GM19452 (cell line): ENCODE results near the gene UGGT1.
A peak's percentile ranks its signal among the peaks of the same experiment; 100 is the strongest.
"Not testable (repeated sequence)": the region's sequence is repeated elsewhere in the genome, so short reads cannot be mapped to it uniquely, and the experiment has no call there.

Experiments used
- ATAC-seq: cut with Tn5 transposase; IDR thresholded peaks from one replicate; pipeline ENCODE4 v1.9.1; 2021; ENCODE audit not compliant: unreplicated experiment

Gene UGGT1

DNA sequence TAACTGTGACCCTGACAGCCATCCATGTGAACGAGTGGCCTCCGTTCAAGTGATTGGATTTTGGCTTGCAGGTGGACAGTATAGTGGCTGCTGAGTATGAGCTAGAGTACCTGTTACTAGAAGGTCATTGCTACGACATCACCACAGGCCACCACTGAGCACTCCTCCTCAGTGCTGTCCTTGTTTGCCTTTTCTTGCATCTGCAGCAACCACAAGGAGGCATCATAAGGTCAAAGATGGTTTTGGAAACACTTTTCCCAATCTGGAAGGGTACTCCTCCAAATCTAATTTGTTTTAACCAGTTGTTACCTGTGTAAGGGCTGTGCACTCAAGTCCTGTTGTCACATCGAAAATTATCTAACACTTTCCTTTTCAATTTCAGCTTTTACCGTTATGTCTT, 81.2 kb downstream of the UGGT1 start:
- no peak for ATAC-seq

- ATAC-seq, result not testable (repeated sequence)
Observed at GRCh38 chr2:128174067-128174466, 83.1 kb downstream of the UGGT1 start.

- no peak for ATAC-seq
Observed at GRCh38 chr2:128177315-128177714, 86.3 kb downstream of the UGGT1 start.

GRCh38 chr2:128178149-128178649, 87.2 kb downstream of the UGGT1 start:
- ATAC-seq, result no peak

DNA sequence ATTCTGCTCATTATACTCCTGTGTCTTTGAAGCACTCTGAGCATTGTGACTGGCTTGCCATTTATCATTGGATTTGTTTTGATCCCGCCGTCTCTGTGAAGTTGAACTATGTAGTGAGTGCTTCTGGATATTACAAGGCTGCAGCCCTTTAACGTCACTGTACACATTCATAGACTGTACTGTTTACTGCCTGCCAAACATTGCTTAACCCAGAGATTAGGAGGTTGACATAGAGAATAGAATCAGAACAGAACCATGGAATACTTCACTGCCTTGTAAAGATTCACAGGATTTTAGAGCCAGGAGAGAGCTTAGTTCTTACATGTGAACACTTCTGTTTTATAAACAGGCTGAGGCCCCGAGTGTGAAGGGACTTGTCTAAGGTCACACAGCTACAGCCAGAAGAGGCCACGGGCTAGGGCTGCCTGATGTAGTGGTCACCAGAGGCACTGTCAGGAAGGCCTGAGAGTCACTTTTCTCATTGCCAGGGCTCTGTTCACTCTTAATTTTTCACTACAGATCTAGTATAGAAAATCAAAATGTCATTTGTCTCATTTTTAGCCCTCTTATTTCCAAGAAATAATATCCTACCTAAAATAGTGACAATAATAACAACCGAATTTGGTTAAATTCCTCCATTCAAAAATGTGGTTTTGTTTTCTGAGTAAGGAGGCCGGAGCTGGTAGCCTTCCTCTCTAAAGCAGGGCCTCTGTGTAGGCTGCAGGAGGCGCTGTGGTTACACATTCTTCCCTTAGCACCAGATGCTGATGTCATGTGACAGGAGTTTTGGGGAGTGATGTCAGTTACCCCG, 87.9 kb downstream of the UGGT1 start:
- ATAC-seq, result no peak

DNA sequence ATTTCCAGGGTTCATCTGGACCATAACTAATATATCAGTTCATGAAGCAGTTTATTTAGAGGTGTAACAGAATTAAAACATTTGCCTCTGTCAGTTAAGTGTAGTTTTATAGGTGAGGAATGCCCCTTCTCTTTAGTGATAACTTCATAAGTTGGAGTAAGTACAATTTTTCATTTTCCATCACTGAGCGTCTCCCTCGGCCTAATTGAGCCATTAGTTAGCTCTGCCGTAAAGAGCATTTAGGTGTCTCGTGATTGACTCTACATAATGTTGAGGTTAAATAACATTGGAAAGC, 88.4 kb downstream of the UGGT1 start:
- ATAC-seq, result no peak

DNA sequence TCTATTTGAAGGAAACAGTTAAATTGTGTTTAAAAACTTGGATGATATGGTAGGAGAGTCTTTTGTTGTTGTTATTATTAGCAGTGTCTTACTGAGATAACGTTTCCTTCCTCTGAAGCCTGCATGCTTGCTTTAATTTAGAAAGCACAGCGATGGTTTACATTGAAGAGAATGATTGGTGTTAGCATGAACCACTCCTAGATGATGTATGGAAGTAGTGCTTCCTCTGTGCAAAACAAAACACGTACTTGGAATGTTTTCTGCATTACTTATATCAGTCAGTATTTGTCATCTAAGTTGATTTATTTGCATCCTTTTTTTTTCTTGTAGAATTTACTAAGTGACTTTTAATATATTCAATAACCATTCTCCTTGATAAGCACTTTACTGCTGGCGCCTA, 89.0 kb downstream of the UGGT1 start:
- no peak for ATAC-seq

DNA sequence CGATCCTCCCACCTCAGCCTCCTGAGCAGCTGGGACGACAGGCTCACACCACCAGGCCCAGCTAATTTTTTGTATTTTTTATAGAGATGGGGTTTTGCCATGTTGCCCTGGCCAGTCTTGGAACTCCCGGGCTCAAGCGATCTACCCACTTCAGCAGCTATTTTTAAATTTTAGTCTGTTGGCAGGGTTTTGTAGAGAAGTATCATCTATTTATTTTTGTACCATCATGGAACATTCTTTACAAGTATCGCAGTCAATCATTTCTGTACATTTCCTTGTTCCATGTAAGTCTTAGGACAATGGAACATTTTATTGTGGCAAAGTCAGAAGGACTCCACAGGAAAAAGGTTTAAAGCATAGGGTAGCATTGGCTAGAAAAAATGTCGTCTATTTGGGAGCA, 94.6 kb downstream of the UGGT1 start:
- ATAC-seq, result no peak

GRCh38 chr2:128187032-128187654, 96.1 kb downstream of the UGGT1 start:
- ATAC-seq, result no peak

- no peak for ATAC-seq
Observed at GRCh38 chr2:128195435-128195984, 104.5 kb downstream of the UGGT1 start.

- no peak for ATAC-seq
Observed at GRCh38 chr2:128196026-128196425, 105.0 kb downstream of the UGGT1 start.

- peak; percentile 53 for ATAC-seq
Observed at GRCh38 chr2:128196471-128196931, 105.5 kb downstream of the UGGT1 start.

DNA sequence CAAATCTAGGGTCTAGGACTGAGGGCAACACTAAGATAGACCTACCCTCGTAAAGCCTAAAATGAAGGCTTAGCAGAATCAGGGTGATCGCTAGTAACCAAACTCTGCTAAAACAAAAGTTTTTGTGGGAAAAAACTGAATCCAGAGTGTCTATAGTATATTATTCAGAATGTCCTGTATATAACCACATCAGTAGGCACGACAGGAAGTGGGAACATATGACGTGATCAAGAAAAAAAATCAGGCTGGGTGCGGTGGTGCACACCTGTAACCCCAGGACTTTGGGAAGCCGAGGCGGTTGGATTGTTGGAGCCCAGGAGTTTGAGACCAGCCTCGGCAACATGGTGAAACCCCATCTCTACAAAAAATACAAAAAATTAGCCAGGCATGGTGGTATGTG, 106.1 kb downstream of the UGGT1 start:
- ATAC-seq, result no peak

DNA sequence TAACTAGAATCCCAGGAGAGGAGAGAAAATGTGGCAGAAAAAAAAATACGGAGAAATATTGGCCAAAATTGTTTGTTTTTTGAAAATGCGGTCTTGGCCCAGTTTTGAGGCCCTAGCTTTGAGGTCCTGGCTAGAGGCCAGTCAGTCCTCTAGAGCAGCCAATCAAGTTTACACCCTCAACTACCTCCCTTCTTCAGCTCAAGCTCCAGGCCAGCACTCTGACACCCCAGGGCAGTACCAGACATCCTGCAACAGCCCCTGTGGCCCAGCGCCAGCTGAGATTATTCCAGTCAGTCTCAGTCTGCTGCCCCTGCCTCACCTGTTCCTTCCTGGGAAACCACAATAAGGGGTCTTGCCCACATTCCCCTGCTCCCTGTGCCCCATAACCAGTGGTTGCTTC, 107.7 kb downstream of the UGGT1 start:
- ATAC-seq, result no peak

DNA sequence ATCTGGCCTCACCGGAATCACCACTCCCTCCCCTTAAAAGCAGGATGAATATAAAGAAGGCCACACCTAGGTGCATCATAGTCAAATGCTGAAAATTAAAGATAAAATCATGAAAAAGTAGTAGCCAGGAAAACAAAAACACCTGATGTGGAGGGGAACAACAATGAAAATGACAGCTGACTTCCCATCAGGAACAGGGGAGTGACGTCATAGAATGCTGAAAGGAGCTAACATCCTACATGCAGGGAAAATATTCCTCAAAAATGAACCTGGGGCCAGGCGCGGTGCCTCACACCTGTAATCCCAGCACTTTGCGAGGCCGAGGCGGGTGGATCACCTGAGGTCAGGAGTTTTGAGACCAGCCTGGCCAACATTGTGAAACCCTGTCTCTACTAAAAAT, 108.1 kb downstream of the UGGT1 start:
- ATAC-seq, result no peak

DNA sequence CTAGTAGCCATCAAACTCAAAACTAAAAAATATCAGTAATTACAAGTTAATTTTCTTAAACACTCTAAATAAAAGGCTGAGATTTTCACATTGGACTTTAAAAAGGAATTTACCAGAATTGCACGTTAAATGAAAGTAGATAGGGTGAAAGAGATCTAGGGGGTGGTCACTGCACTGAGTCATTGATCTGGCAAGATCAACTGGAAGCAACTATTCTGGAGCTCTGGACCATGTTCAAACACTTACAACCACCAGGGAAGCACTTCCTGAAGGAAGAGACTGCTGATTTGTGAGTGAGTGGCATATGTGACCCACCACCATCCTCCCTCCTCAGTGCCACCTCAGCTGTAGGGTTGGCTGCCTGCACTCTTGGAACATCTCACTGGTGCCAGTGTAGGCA, 111.8 kb downstream of the UGGT1 start:
- ATAC-seq, result no peak

- ATAC-seq, result no peak
Observed at GRCh38 chr2:128206245-128206644, 115.2 kb downstream of the UGGT1 start.

DNA sequence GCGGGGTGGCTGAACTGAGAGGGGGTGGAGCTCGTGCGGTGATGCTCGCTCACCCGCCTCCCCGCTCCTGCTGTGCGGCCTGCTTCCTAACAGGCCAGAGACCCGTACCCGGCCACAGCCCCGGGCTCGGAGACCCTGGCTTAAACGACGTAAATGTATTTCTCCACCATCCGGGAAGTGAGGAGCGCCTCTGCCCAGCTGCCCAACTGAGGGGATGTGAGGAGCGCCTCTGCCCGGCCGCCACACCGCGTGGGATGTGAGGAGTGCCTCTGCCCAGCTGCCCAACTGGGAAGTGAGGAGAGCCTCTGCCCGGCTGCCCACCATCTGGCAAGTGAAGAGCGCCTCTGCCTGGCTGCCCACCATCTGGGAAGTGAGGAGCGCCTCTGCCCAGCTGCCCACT, 117.0 kb downstream of the UGGT1 start:
- no peak for ATAC-seq

DNA sequence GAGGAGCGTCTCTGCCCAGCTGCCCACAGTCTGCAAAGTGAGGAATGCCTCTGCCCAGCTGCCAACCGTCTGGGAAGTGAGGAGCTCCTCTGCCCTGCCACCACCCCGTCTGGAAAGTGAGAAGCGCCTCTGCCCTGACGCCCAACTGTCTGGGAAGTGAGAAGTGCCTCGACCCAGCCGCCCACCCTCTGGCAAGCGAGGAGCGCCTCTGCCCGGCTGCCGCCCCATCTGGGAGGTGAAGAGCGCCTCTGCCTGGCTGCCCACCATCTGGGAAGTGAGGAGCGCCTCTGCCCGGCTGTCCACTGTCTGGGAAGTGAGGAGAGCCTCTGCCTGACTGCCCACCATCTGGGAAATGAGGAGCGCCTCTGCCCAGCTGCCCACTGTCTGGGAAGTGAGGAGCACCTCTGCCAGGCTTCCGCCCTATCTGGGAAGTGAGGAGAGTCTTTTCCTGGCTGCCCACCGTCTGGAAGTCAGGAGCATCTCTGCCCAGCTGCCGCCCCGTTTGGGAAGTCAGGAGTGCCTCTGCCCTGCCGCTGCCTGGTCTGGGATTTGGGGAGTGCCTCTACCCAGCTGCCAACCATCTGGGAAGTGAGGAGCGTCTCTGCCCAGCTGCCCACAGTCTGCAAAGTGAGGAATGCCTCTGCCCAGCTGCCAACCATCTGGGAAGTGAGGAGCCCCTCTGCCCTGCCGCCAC, 117.8 kb downstream of the UGGT1 start:
- ATAC-seq, result not testable (repeated sequence)

- no peak for ATAC-seq
Observed at GRCh38 chr2:128214251-128214650, 123.3 kb downstream of the UGGT1 start.

DNA sequence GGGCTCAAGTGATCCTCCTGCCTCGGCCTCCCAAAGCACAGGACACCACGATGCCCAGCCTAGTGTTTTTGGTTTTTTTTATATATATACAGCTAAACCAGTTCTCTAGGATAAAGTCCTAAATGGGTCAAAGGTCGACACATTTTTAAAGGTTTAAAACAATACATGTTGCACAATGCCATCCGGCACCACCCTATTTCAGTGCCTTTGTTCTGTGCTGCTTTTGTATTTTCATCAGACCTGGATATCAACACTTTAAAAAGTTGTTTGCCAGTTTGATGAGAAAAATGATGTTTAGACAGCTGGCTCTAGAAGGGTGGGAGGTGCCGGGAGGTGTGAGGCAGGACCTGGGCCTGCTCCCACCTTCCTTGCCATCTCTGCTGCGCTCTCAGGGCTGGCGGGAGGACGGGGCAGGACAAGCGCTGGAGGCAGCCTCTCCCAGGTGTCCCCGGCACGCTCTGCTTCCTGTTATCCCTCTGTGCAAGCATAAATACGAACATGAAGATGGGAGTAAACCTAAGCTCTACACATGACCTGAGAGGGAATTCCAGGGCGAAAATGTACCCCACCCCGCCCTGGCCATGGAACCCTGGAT, 124.0 kb downstream of the UGGT1 start:
- ATAC-seq, result no peak
